A673 (cell line): ENCODE data around the gene SP6. TPM values are rescaled to one million over a fixed set of nuclear protein-coding genes. Genes with fewer than 3 reads are reported as not detected.
A peak's percentile ranks its signal among the peaks of the same experiment; 100 is the strongest.

ENCODE experiments used
- BruUV-seq: library from RNA; stranded (reverse); fragments of 400-500 nt; replicated peaks from 2 replicates; lab custom pipeline; 2021; lab: Mats Ljungman, UMichigan
- CTCF ChIA-PET: fragments of 300-600 bp; sonication (Branson Sonifier 250); formaldehyde crosslinking; loops from one replicate; lab custom pipeline; 2022; ENCODE audit warnings: antibody characterized with exemption; lab: Charles Lee
- POLR2A ChIA-PET: fragments of 300-600 bp; sonication (Branson Sonifier 250); formaldehyde crosslinking; loops from one replicate; lab custom pipeline; 2022; ENCODE audit warnings: antibody characterized with exemption; ENCODE audit not compliant: low non-redundant PET; lab: Charles Lee
- DNase-seq: peaks from one replicate; pipeline ENCODE4 v3.0.0-alpha.2; 2015; ENCODE audit warnings: low spot score
- H3K27ac ChIP-seq: fragments of 200-600 bp; sonication (generic); 2 replicates; pipeline ENCODE4 v1.5.1; 2016; ENCODE audit warnings: mixed run types, low read depth, mild to moderate bottlenecking, mixed read lengths, antibody characterized with exemption, low read length; ENCODE audit not compliant: poor library complexity, severe bottlenecking
- H3K27me3 ChIP-seq: fragments of 200-600 bp; sonication (generic); replicated peaks from 2 replicates; pipeline ENCODE4 v1.6.1; 2017; ENCODE audit warnings: mixed run types, low read depth, mild to moderate bottlenecking, mixed read lengths, antibody characterized with exemption, low read length; ENCODE audit not compliant: insufficient read depth, poor library complexity
- H3K36me3 ChIP-seq: fragments of 200-600 bp; sonication (generic); 2 replicates; pipeline ENCODE4 v1.6.1; 2016; ENCODE audit warnings: mixed run types, mild to moderate bottlenecking, mixed read lengths, antibody characterized with exemption, low read length; ENCODE audit not compliant: insufficient read depth, poor library complexity, severe bottlenecking
- H3K4me1 ChIP-seq: fragments of 200-600 bp; sonication (generic); 2 replicates; pipeline ENCODE4 v1.6.1; 2017; ENCODE audit warnings: mixed run types, mild to moderate bottlenecking, mixed read lengths, antibody characterized with exemption, low read length; ENCODE audit not compliant: insufficient read depth, poor library complexity, severe bottlenecking
- H3K4me3 ChIP-seq: fragments of 200-600 bp; sonication (generic); 2 replicates; pipeline ENCODE4 v1.5.1; 2016; ENCODE audit warnings: low read depth, mixed run types, mild to moderate bottlenecking, mixed read lengths, low read length; ENCODE audit not compliant: poor library complexity, severe bottlenecking
- H3K9me3 ChIP-seq: fragments of 200-600 bp; sonication (generic); 2 replicates; pipeline ENCODE4 v1.6.1; 2016; ENCODE audit warnings: mixed run types, low read depth, mild to moderate bottlenecking, mixed read lengths, antibody characterized with exemption, low read length; ENCODE audit not compliant: poor library complexity, severe bottlenecking
- EZH2 ChIP-seq: fragments of 200-600 bp; sonication (generic); IDR thresholded peaks from 2 replicates; pipeline ENCODE4 v1.6.1; 2017; ENCODE audit warnings: borderline replicate concordance, low read depth, mild to moderate bottlenecking, mixed read lengths, antibody characterized with exemption, low read length; ENCODE audit not compliant: poor library complexity, severe bottlenecking
- intact Hi-C: fragments of 100-400 bp; cut with micrococcal nuclease; formaldehyde crosslinking; loops from one replicate; pipeline ENCODE4 v1.10.0; 2022; ENCODE audit not compliant: unreplicated experiment
- total RNA-seq: library from RNA; stranded (reverse); gene quantifications from 2 replicates; pipeline ENCODE4 v1.2.3, GENCODE V29; 2021
- TF ChIP-seq, protein P1 (sequence below): fragments of 300-800, 200-600 bp; sonication (generic); conservative IDR thresholded peaks from 2 replicates; pipeline ENCODE4 v1.5.1; 2017; ENCODE audit warnings: low read depth, mild to moderate bottlenecking, antibody characterized with exemption, low read length, moderate library complexity, mixed read lengths

SP6 gene
- total RNA-seq, 1 experiment from 2014 or later: 0.15 TPM

DNA sequence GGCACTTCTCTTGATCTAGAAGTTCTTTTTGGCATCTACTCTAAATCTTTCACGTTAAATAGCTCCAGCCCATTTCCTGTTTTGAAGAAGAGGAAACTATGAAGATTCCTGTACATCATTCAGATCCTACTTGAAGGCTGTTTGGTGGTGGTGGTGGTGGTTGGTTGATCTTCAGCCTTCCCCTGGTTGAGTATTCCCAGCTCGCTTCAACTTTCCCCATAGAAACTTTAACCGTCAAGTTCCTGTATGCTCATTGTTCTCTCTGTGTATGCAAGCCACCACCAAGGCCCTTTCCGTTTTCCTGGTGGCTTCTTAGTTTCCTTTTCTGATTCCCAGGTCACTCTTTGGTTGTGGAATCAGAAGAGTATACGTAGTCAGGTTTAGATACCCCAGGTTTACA, 16.2 kb downstream of the SP6 start:
- CTCF ChIA-PET: no interaction called here
- intact Hi-C loops: no loop called here
- no TSS peak for BruUV-seq

DNA sequence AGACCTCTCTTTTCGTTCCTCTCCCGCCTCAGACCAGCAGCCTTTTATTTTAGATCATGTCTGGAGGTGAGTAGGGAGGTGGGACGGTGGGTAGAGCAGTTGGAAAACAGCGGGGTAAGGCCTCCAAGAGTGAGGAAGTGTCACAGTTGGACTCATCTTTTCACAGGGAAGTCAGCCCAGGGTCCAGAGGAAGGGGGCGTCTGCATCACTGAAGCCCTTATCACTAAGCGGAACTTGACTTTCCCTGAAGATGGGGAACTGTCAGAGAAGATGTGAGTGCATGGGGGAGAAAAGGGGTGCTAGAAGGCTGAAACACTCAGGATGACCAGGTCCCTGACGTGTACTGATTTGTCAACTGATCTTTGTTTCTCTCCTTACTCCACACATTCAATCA, 19.0 kb downstream of the SP6 start:
- Histone ChIP-seq H3K27me3 (no peaks in the 10 kb centered on the region), H3K27ac (no peak overlapping the region), H3K4me1 (peaks cover 7% of the 10 kb centered on the region), H3K4me3 (peak overlapping the region; percentile 72), H3K9me3 (no peaks in the 10 kb centered on the region), H3K36me3 (peaks cover 4% of the 10 kb centered on the region)
- no peak for DNase-seq
- BruUV-seq: no TSS peak
- TF ChIP-seq, protein P1, sequence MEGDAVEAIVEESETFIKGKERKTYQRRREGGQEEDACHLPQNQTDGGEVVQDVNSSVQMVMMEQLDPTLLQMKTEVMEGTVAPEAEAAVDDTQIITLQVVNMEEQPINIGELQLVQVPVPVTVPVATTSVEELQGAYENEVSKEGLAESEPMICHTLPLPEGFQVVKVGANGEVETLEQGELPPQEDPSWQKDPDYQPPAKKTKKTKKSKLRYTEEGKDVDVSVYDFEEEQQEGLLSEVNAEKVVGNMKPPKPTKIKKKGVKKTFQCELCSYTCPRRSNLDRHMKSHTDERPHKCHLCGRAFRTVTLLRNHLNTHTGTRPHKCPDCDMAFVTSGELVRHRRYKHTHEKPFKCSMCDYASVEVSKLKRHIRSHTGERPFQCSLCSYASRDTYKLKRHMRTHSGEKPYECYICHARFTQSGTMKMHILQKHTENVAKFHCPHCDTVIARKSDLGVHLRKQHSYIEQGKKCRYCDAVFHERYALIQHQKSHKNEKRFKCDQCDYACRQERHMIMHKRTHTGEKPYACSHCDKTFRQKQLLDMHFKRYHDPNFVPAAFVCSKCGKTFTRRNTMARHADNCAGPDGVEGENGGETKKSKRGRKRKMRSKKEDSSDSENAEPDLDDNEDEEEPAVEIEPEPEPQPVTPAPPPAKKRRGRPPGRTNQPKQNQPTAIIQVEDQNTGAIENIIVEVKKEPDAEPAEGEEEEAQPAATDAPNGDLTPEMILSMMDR: no peak
- TF ChIP-seq EZH2: no peak
- ChIA-PET CTCF (no interaction called here), POLR2A (interaction anchor here (0.6 kb wide), 1 partner anchor 336 kb away, joined by 6 read pairs; no protein-coding TSS in a partner anchor)
- intact Hi-C loops: no loop called here

More for the DNA sequence above, 16.2 kb downstream of the SP6 start:
- Histone ChIP-seq H3K27me3 (no peaks in the 10 kb centered on the region), H3K9me3 (no peaks in the 10 kb centered on the region), H3K27ac (no peak overlapping the region), H3K4me1 (peaks cover 7% of the 10 kb centered on the region), H3K36me3 (no peaks in the 10 kb centered on the region), H3K4me3 (no peak overlapping the region)
- DNase-seq: no peak
- POLR2A ChIA-PET: no interaction called here
- TF ChIP-seq EZH2: no peak
- TF ChIP-seq, protein P1: no peak

DNA sequence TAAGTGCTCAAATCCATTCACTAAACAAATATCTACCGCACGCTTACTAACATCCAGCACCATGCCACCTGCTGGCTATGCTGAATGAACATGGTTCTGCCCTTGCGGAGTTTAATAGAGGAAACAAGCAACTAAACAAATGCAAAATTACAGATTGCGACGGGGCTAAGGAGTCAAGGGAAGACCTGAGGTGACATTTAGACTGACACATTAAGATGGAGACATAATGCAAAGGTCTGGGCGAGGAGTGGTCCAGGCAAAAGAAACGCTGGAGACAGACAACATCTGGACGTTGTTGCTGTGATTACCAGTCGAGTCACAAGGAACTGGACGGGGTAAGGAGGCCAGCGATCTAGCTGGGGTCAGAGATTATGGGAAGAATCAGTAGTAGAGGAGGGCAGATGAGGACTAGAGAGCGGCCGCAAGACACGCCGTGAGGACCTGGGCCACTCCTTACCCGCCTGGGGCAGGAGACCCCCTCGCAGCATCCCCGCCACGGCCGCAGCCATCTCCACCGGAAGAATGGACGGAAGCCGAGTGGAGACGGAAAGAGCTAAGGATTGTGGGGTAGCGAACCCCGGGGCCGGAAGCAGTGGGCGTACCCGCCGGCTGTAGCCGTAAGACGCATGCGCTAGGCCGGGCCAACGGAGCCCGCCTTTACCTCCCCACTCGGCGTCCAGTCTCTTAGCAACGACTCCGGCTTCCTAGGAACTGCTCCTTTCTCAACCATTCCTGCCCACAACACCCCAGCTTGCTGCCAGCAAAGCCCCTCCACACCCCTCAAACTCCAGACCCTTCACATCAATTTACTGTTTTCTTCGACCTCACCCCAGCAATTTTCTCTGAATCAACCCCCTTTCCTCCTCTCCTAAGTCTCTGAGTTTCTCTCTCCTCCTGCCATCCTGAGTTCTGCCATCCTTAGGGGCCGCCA, 19.7 kb downstream of the SP6 start, which contains the start of the genes LRRC46 and MRPL10:
Gene LRRC46 (plus strand): TSS at position 668 of the 931 bp plus-strand sequence. CDS start 320 bp downstream, outside the sequence.
Gene MRPL10 (minus strand): TSS at position 539 of the 931 bp plus-strand sequence. CDS start 30 bp downstream, at position 509.
- DNase-seq: peak; percentile 90
- CTCF ChIA-PET: interaction anchor here (0.7 kb wide), 1 partner anchor 98 kb away, joined by 3 read pairs; no protein-coding TSS in a partner anchor
- TSS peak; percentile 87 for BruUV-seq
- H3K36me3 ChIP-seq: peaks cover 8% of the 10 kb centered on the region
- POLR2A ChIA-PET: interaction anchor here (0.6 kb wide), 1 partner anchor 336 kb away, joined by 6 read pairs; no protein-coding TSS in a partner anchor
- peak within 1 kb of the TSS; percentile 68 for H3K27ac ChIP-seq
- TF ChIP-seq EZH2: no peak
- TF ChIP-seq, protein P1: peak; percentile 32; the same call in 1 of the 2 replicates
- intact Hi-C loops: no loop called here
- H3K4me3 ChIP-seq: peak within 1 kb of the TSS; percentile 72
- peaks cover 7% of the 10 kb centered on the region for H3K4me1 ChIP-seq
- H3K9me3 ChIP-seq: no peaks in the 10 kb centered on the region
- no peaks in the 10 kb centered on the region for H3K27me3 ChIP-seq
